KOPT-K1 (cell line): ENCODE data around the gene C1GALT1C1.
"Not testable (repeated sequence)": the region's sequence is repeated elsewhere in the genome, so short reads cannot be mapped to it uniquely, and the experiment has no call there.

Source experiments
- H3K27ac ChIP-seq: fragments of 200-600 bp; sonication (generic); 2 replicates; pipeline ENCODE4 v1.5.1; 2016; ENCODE audit warnings: antibody characterized with exemption, mild to moderate bottlenecking, low read depth, low read length; ENCODE audit not compliant: poor library complexity, severe bottlenecking
- H3K36me3 ChIP-seq: fragments of 200-600 bp; sonication (generic); 2 replicates; pipeline ENCODE4 v1.5.1; 2017; ENCODE audit warnings: antibody characterized with exemption, mild to moderate bottlenecking, low read length, moderate library complexity; ENCODE audit not compliant: insufficient read depth
- H3K9me3 ChIP-seq: fragments of 200-600 bp; sonication (generic); 2 replicates; pipeline ENCODE4 v1.5.1; 2017; ENCODE audit warnings: antibody characterized with exemption, low read length, mild to moderate bottlenecking; ENCODE audit not compliant: insufficient read depth, poor library complexity, severe bottlenecking

C1GALT1C1 gene

DNA sequence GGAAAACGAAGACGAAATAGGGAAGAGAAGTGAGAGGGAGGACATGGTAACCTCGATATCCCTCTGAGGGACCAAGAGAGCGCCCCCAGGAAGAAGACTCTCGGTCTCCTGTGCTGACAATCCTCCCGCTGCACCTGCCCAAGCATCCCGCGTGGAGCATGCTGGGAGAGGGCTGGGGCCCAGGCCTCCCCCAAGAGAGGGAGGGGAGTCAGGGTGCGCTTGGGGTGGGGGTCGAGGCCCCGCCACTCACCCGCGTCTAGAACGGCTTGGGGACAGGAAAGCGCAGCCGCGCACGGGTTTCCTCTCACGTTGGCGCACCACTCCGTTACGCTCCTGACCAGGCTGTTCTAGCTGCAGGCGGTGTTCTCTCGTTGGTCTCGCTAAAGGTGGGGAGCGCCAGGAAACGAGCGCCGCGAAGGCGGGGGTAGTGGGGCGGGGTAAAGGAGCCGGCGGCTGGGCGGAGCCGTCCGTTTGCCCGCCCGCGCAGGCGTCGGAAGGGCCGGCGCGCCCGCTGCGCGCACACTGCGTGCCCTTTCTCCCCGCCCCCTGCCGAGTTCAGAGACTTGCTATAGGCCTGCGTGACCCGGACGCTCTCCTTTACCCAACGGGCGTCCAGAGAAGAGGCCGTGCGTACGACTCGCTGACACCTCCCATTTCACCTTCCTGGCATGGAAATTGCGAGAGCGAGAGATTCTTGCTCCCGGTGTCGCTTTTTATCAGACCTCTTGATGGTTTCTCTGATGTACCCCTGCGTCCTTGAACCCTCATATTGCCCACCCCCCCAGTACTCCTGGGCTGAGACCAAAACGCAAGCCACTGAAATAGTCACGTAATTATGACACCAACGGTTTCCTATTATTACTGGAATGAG lies at the start of gene C1GALT1C1:
Gene C1GALT1C1 (minus strand): TSS at position 388 of the 871 bp plus-strand sequence. CDS start 2,888 bp downstream, outside the sequence.
- peak within 1 kb of the TSS; percentile 87 for H3K27ac ChIP-seq
- no peaks in the 10 kb centered on the region for H3K36me3 ChIP-seq
- H3K9me3 ChIP-seq, result no peaks in the 10 kb centered on the region

DNA sequence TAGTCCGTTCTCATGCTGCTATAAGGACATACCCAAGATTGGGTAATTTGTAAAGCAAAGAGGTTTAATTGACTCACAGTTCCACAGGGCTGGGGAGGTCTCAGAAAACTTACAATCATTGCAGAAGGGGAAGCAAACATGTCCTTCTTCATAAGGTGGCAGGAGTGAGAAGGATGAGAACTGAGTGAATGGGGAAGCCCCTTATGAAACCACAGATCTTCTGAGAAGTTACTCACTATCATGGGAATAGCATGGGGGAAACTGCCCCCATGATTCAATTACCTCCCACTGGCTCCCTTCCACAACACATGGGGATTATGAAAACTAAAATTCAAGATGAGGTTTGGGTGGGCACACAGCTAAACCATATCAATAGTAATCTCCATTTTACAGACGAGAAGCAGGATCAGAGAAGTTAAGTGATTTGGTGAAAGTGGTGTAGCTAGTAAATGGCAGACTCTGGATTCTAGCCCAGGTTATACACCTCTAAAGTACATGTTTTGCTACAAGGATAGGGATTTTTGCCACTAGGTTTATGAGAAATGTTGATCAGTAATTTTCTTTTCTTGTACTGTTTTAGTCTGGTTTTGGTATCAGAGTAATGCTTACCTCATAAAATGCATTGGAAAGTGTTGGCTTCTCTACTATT lies 47.3 kb upstream of the C1GALT1C1 start:
- no peak overlapping the region for H3K27ac ChIP-seq
- no peaks in the 10 kb centered on the region for H3K36me3 ChIP-seq
- H3K9me3 ChIP-seq, result no peaks in the 10 kb centered on the region

- no peak overlapping the region for H3K27ac ChIP-seq
- no peaks in the 10 kb centered on the region for H3K36me3 ChIP-seq
Measured at GRCh38 chrX:120672841-120673530, 43.1 kb upstream of the C1GALT1C1 start.

GRCh38 chrX:120672389-120672788 lies 42.5 kb upstream of the C1GALT1C1 start:
- no peak overlapping the region for H3K27ac ChIP-seq

More at GRCh38 chrX:120672841-120673530, 43.1 kb upstream of the C1GALT1C1 start:
- no peaks in the 10 kb centered on the region for H3K9me3 ChIP-seq

DNA sequence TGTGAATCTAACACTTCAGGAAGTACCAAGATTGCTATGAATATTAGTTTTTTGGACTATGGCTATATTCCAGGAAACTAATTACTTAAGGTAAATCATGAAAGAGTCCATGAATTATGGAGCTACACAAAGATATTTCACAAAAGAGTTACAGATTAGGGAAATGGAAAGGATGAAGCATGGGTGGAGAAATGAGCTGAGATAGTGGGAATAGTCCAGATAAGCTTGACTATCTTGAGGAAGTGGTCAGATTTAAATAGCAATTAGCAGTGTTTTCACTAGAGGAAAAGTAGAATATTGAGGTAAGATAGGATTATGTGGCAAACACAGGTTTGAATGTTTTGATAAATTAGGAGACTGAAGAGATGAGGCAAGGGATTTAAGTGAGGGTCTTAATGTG lies 42.1 kb upstream of the C1GALT1C1 start:
- Histone ChIP-seq H3K9me3 (no peaks in the 10 kb centered on the region), H3K36me3 (no peaks in the 10 kb centered on the region), H3K27ac (no peak overlapping the region)

More at GRCh38 chrX:120672389-120672788, 42.5 kb upstream of the C1GALT1C1 start:
- Histone ChIP-seq H3K36me3 (no peaks in the 10 kb centered on the region), H3K9me3 (no peaks in the 10 kb centered on the region)

- Histone ChIP-seq H3K36me3 (no peaks in the 10 kb centered on the region), H3K27ac (no peak overlapping the region)
Measured at GRCh38 chrX:120668357-120668756, 38.5 kb upstream of the C1GALT1C1 start.

GRCh38 chrX:120664535-120664934 lies 34.7 kb upstream of the C1GALT1C1 start:
- not testable (repeated sequence) for H3K36me3 ChIP-seq, H3K27ac ChIP-seq, H3K9me3 ChIP-seq

More at GRCh38 chrX:120668357-120668756, 38.5 kb upstream of the C1GALT1C1 start:
- no peaks in the 10 kb centered on the region for H3K9me3 ChIP-seq

DNA sequence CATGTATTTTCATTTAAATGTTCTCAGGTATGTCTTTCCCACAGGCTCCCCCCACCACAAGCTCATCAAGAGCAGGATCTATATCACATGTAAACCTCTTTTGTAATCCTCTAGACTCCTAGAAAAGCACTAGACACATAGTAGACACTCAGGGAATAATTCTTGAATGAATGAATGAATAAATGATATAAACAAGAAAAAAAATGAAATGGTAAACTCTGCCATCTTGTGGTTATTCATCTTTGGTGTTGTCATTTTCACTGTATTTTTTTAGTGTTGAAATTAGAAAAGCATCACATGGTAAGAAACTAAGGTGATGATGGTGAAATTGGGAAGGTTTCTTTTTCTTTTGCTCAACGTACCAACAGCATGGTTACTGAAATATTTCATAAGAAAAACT lies 34.2 kb upstream of the C1GALT1C1 start:
- no peaks in the 10 kb centered on the region for H3K9me3 ChIP-seq

DNA sequence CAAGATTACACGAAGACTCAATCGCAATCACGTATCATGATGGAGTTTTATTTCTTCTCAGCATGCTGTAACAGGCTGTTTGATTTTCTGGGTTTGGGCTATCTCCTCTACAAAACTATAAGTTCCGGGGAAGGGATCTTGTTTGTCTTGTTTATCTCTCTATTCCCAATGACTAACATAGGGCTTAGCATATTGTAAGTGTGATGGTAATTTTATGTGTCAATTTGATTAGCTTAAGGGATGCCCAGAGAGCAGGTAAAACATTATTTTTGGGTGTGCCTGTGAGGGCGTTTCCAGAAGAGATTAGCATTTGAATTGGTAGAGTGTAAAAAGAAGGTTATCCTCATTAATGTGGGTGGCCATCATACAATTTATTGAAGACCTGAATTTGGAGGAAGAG lies 32.8 kb upstream of the C1GALT1C1 start:
- Histone ChIP-seq H3K27ac (no peak overlapping the region), H3K36me3 (no peaks in the 10 kb centered on the region), H3K9me3 (no peaks in the 10 kb centered on the region)

More for the DNA sequence above, 34.2 kb upstream of the C1GALT1C1 start:
- Histone ChIP-seq H3K27ac (no peak overlapping the region), H3K36me3 (no peaks in the 10 kb centered on the region)

DNA sequence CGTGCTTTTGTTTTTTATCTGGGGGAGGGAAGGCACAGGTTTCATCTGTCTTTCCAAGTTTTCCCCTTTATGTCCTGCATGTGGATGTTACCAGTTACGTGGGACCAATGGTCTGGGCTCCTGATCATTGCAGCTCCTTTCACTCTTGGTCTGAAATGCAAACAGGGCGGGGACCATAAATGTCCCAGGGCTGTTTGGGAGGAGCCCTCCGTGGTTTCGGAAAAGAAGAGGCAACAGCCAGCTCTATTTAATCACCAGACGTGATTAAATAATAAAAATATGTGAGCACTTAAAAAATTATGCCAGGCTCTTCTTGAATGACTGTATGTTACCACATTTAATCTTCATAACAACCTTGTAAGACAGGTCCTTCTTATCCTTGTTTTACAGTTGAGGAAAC lies 30.8 kb upstream of the C1GALT1C1 start:
- no peak overlapping the region for H3K27ac ChIP-seq
- no peaks in the 10 kb centered on the region for H3K36me3 ChIP-seq
- no peaks in the 10 kb centered on the region for H3K9me3 ChIP-seq

DNA sequence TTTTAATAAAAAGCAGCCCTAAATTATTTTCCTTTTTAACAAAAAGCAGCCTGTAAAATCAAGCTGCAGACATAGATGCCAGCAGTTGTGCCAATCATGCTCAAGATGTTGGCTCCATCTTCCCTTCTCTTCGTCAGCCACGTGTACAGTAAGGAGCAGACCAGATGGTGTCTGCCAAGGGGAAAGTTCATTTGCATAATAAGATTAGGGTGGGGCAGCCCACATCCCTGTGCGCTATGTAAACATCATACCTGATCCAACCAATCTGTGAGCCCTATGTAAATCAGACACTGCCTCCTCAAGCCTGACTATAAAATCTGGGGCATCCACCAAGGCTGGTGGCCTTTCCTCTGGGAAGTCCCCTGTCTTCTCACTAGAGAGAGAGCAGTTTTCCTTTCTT lies 23.1 kb upstream of the C1GALT1C1 start:
- H3K27ac ChIP-seq, result no peak overlapping the region
- no peaks in the 10 kb centered on the region for H3K9me3 ChIP-seq
- no peaks in the 10 kb centered on the region for H3K36me3 ChIP-seq

DNA sequence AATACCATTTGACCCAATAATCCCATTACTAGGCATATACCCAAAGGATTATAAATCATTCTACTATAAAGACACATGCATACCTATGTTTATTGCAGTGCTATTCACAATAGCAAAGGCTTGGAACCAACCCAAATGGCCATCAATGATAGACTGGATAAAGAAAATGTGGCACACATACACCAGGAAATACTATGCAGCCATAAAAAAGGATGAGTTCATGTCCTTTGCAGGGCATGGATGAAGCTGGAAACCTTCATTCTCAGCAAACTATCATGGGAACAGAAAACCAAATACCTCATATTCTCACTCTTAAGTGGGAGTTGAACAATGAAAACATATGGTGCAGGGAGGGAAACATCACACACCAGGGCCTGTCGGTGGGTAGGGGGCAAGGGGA lies 22.4 kb upstream of the C1GALT1C1 start:
- not testable (repeated sequence) for H3K27ac ChIP-seq, H3K9me3 ChIP-seq, H3K36me3 ChIP-seq

GRCh38 chrX:120647127-120647526 lies 17.3 kb upstream of the C1GALT1C1 start:
- no peaks in the 10 kb centered on the region for H3K9me3 ChIP-seq
- no peak overlapping the region for H3K27ac ChIP-seq
- H3K36me3 ChIP-seq, result no peaks in the 10 kb centered on the region

- Histone ChIP-seq H3K36me3 (no peaks in the 10 kb centered on the region), H3K9me3 (no peaks in the 10 kb centered on the region), H3K27ac (no peak overlapping the region)
Measured at GRCh38 chrX:120642871-120643270, 13.0 kb upstream of the C1GALT1C1 start.

DNA sequence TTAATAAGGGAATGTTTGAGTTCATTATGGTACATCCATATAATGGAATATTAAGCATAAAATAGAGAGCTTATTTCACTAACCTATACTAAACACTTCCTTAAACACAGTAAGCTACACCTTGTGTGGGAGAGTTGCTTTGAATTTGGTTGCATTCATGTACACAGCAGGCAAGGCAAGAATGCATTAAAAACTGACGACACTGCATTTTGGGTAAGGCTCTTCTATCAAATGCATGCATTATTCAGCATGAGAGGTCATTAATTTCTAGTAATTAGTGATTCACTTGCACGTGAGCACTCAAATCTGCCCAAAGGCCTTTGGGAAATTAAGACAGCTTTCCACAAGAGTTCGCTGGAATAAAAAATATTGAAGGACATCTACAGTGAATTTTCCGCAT lies 8.8 kb upstream of the C1GALT1C1 start:
- H3K9me3 ChIP-seq, result no peaks in the 10 kb centered on the region
- H3K27ac ChIP-seq, result no peak overlapping the region
- H3K36me3 ChIP-seq, result no peaks in the 10 kb centered on the region
